GM18907 (cell line): Measurements from ENCODE around the gene BLTP2.
A peak's percentile ranks its signal among the peaks of the same experiment; 100 is the strongest.

Experiments used
- ATAC-seq: cut with Tn5 transposase; IDR thresholded peaks from one replicate; pipeline ENCODE4 v1.9.1; 2021; ENCODE audit warnings: mild to moderate bottlenecking, moderate library complexity; ENCODE audit not compliant: unreplicated experiment

BLTP2 gene

DNA sequence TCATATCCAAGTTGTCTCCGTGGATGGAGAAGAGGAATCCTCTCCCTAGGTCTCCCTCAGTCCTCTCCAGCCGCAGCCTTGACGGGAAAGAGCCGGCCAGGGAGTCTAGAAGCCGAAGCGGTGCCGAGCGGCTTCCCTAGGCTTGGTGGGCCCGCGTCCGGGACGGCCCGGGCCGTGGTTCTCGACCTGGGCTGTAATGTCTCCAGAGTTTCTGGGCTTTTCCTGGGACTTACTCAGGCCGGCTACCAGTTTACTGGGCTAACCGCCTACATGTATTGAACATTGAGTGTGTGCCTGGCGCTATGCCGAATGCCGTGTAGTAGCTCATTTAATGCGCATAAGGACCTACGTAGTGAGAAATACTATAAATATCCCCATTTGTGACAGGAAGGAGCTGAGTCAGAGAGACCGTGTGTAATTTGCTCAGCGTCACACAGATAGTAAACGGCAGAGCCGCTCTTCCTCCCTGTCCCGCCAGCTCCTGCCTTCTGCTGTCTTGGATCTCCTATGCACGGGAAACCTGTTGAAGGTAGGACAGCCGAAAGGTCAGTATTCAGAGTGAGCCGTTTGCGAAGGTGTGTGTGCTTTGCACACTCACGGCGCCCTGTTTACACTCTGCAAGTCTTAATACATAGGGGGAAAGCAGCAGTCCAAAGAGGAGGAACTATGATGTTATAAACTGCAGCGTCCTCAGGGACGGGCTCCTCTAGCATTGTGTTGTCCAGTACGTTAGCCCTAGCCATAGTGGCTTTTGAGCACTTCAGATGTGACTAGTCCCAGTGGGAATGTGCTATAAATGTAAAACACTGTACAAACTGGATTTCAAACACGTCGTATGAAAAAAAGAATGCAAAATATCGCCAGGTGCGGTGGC, 45.4 kb downstream of the BLTP2 start:
- ATAC-seq = peak; percentile 45

DNA sequence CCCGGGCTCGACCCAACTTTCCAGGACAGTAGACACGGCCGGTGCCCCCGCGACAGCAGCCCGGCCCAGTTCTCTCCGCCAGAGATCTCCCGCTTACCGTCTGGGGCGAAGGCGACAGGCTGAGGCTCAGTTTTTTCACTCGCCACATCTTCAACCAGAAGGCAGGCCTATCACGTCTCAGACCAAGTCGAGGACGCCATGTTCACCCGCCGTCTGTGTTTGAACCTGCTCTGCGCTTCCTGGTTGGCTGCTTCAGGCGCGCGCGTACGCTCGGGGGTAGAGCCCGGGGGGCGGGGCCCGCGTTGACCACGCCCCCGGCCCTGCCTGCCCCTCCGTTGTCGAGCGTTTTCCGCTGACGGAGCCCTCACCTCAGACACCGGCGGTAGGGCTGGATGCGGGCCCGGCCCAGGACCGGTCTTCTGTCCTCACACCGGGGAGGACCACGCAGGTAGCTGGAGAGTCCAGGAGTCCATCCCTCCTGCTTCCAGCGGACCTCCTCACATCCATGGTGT, 46.1 kb downstream of the BLTP2 start, which contains the start of gene SPAG5:
TSS of gene SPAG5 (minus strand) at position 227 of the 512 bp plus-strand sequence. CDS start at position 148, 79 bp downstream.
- peak; percentile 88 for ATAC-seq

DNA sequence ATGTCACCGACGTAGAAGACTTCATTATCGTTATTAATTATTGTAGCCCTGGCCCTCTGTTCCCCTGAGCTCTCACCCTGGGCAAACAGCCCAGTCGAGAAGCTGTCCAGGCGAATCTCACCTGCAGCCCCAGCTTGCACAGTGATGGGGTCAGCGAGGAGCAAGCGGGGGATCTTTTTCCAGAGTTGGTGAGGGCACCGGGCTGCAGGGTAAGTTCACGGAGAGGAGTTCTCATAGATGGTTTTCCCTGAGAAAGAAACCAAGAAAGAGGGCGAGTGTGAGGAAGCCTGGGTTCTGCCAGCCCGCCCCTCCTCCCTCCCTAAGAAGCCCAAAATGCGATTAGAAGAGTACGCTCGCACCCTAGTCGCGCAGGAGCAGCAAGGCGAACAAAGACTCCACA, 46.6 kb downstream of the BLTP2 start:
- ATAC-seq = peak; percentile 14

DNA sequence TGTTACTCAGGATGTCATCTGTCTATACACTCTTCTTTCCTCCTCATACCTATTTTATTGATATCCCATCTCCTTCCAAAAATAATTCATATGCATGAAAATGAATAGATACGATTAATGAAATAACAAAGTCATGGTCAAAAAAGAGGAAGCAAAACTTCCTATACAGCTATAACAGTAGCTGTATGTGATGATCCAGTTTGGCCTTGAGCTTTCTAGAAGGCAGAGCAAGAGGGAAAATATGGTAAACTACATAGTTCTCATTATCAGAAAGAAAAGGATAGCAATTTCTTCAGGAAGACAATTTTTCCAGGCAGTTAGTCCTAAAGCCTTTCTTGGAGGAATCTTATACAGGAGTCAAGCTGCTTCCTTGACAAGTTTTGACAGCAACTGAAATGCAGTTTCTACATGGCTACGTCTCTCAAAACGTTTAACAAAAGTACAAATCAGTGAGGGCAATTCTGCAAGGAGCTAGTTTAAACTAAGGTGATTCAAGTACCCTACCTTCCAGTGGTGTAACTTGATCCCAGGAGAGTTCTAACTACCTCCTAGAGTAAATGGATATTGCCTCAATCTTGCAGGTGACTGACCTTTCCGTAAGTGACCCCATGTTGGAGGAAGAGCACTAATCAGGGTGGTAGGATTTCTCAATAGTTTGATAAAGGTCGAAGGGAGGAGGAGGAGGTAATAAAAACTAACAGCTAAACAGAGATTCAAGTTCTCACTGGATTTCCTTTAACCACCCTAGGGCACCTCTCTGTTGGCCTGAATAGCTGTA, 47.2 kb downstream of the BLTP2 start:
- no peak for ATAC-seq
